WI38 (cell line): ENCODE results near the gene DICER1.

Experiments
- H3K4me3 ChIP-seq: 2 replicates; pipeline ENCODE4 v1.5.1; 2011; ENCODE audit warnings: low read depth, mild to moderate bottlenecking, control low read depth, low read length
- CTCF ChIP-seq: IDR thresholded peaks from 2 replicates; pipeline ENCODE4 v1.5.1; 2012; ENCODE audit warnings: low read depth, mild to moderate bottlenecking, control low read depth, low read length

Gene DICER1

GRCh38 chr14:95133282-95133681, 24.0 kb downstream of the DICER1 start:
- TF ChIP-seq CTCF, result no peak
- H3K4me3 ChIP-seq, result no peak overlapping the region

GRCh38 chr14:95132760-95133159, 24.6 kb downstream of the DICER1 start:
- no peak overlapping the region for H3K4me3 ChIP-seq
- TF ChIP-seq CTCF, result no peak

- H3K4me3 ChIP-seq, result no peak overlapping the region
- no peak for TF ChIP-seq CTCF
These were observed 26.8 kb downstream of the DICER1 start for GRCh38 chr14:95130549-95130948.

DNA sequence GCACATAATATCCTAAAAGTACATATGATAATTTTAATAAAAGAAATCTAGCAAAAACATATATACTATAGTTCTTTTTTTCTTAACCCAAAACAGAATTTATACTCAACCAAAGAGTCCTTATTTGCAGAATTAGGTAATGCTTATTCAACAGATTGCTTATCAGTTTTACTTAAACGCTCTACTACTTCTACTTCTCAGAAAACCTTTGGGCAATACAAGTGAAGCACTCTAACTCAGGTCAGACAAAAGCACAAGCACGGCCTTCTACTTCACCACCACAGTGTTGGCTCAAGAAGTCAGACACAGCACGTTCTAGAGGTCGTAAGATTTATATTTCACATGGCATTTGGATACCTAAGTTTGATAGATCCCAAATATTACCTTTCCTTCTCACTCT, 29.2 kb downstream of the DICER1 start:
- no peak for TF ChIP-seq CTCF
- H3K4me3 ChIP-seq, result no peak overlapping the region

- no peak for TF ChIP-seq CTCF
- H3K4me3 ChIP-seq, result no peak overlapping the region
These were observed 29.8 kb downstream of the DICER1 start for GRCh38 chr14:95127531-95127911.

DNA sequence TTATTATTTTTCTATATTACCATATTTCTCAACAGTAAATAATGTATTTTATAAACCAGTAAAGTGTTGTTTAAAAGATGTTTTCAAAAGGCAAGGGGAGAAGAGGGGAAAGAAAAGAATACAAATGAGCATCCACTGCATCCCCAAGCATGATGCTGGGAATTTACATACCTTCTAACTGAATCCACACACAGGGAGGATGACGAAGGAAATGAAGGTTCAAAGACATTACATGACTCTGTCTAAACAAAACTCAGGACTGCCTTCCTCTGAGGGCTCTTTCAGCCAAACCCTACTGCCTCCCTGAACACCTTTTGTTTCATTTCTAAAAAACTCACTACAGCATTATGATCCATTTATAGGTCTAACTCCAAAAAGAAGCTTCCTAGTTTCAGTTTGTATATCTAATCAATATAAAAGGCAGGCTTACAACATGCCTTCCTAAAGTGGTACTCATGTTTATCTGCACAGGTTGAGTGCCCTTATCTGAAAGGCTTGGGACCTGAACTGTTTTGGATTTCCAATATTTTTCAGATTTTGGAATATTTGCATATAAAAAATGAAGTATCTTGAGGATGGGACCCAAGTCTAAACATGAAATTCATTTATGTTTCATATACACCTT, 30.3 kb downstream of the DICER1 start:
- no peak for TF ChIP-seq CTCF
- no peak overlapping the region for H3K4me3 ChIP-seq

GRCh38 chr14:95125915-95126314, 31.4 kb downstream of the DICER1 start:
- no peak for TF ChIP-seq CTCF
- H3K4me3 ChIP-seq, result no peak overlapping the region
